Fibroblast of mammary gland (primary cell): Measurements from ENCODE around the gene KRT73.

Experiments used
- DNase-seq: peaks from one replicate; pipeline ENCODE4 v3.0.0-alpha.2; 2010; ENCODE audit warnings: low read depth
- H3K4me3 ChIP-seq: 2 replicates; pipeline ENCODE4 v1.5.1; 2011; ENCODE audit warnings: low read depth, mild to moderate bottlenecking, low read length, moderate library complexity; ENCODE audit not compliant: control insufficient read depth
- CTCF ChIP-seq: conservative IDR thresholded peaks from 2 replicates; pipeline ENCODE4 v1.5.1; 2011; ENCODE audit warnings: low read depth, low read length, inconsistent platforms; ENCODE audit not compliant: control insufficient read depth, insufficient read depth

The KRT73 gene

GRCh38 chr12:52573743-52574142 is 44.6 kb downstream of the KRT73 start, which contains the start of gene KRT74:
Gene KRT74 (minus strand): TSS chr12:52573843. CDS start chr12:52573777, 66 bp downstream.
- no peak for DNase-seq
- no peak for TF ChIP-seq CTCF
- H3K4me3 ChIP-seq: no peak within 1 kb of the TSS

- TF ChIP-seq CTCF: no peak
- DNase-seq: no peak
- H3K4me3 ChIP-seq: no peak overlapping the region
These were observed 45.1 kb downstream of the KRT73 start for GRCh38 chr12:52573306-52573705.

- no peak for TF ChIP-seq CTCF
- no peak overlapping the region for H3K4me3 ChIP-seq
- no peak for DNase-seq
These were observed 47.8 kb downstream of the KRT73 start for GRCh38 chr12:52570511-52570910.

GRCh38 chr12:52568111-52568510 is 50.2 kb downstream of the KRT73 start:
- no peak for TF ChIP-seq CTCF
- DNase-seq: no peak
- H3K4me3 ChIP-seq: no peak overlapping the region

GRCh38 chr12:52566847-52567291 is 51.5 kb downstream of the KRT73 start:
- DNase-seq: no peak
- TF ChIP-seq CTCF: no peak
- no peak overlapping the region for H3K4me3 ChIP-seq

GRCh38 chr12:52564582-52564981 is 53.8 kb downstream of the KRT73 start:
- no peak for TF ChIP-seq CTCF
- DNase-seq: no peak
- no peak overlapping the region for H3K4me3 ChIP-seq

GRCh38 chr12:52561880-52562449 is 56.4 kb downstream of the KRT73 start:
- H3K4me3 ChIP-seq: no peak overlapping the region
- TF ChIP-seq CTCF: peak; percentile 35
- peak; percentile 14 for DNase-seq
